HCT116 (cell line): ENCODE measurements around the gene PPP2R5C. TPM values are rescaled to one million over a fixed set of nuclear protein-coding genes. Genes with fewer than 3 reads are reported as not detected.

Experiments
- ATAC-seq: fragments of 200-7000 bp; cut with Tn5 transposase; 2 replicates; pipeline ENCODE4 v1.9.1; 2020; ENCODE audit warnings: mild to moderate bottlenecking, moderate library complexity
- BruUV-seq: library from RNA; stranded (reverse); fragments of 400-500 nt; replicated peaks from 2 replicates; lab custom pipeline; 2021; lab: Mats Ljungman, UMichigan
- CTCF ChIA-PET: fragments of 300-600 bp; sonication (Branson Sonifier 250); formaldehyde crosslinking; loops from one replicate; lab custom pipeline; 2021; ENCODE audit warnings: antibody characterized with exemption; lab: Charles Lee
- POLR2A ChIA-PET: fragments of 300-600, 350-600 bp; sonication (Branson Sonifier 250); formaldehyde crosslinking; loops from one replicate; lab custom pipeline; 2021; ENCODE audit warnings: antibody characterized with exemption; lab: Charles Lee
- RAD21 ChIA-PET, 2 experiments: fragments of 300-600 bp; sonication (Branson Sonifier 250); formaldehyde crosslinking; loops; one replicate each; lab custom pipeline; 2023; ENCODE audit warnings: low total read pairs in 2 of 2; ENCODE audit not compliant: uncharacterized antibody in 2 of 2, unreplicated experiment in 2 of 2, low non-redundant PET in 1 of 2; lab: Charles Lee
- DNase-seq: peaks from one replicate; pipeline ENCODE4 v3.0.0-alpha.2; 2010; ENCODE audit warnings: low read depth, low spot score
- H2AFZ ChIP-seq: fragments of 200-600 bp; shearing (Covaris generic), sonication (generic); 2 replicates; pipeline ENCODE4 v1.6.1; 2017; ENCODE audit warnings: low read depth, mixed run types, mixed read lengths, antibody characterized with exemption, low read length; ENCODE audit not compliant: poor library complexity, severe bottlenecking
- H3K27ac ChIP-seq: 2 replicates; pipeline ENCODE4 v1.5.1; 2012; ENCODE audit warnings: low read depth, low read length
- H3K27me3 ChIP-seq: fragments of 200-600 bp; sonication (generic); 2 replicates; pipeline ENCODE4 v1.6.1; 2016; ENCODE audit warnings: mixed run types, low read length, mixed read lengths; ENCODE audit not compliant: insufficient read depth
- H3K36me3 ChIP-seq, 2 experiments: fragments of 200-500 bp in 1 of 2; fragments of 200-600 bp in 1 of 2; sonication (Bioruptor generic) in 1 of 2; sonication (generic) in 1 of 2; 2 replicates each; pipeline versions ENCODE4 v1.5.1 to v1.6.1; 2014 to 2016; ENCODE audit warnings: low read length in 2 of 2, inconsistent platforms in 1 of 2, mixed read lengths in 1 of 2, mixed run types in 1 of 2; ENCODE audit not compliant: insufficient read depth in 2 of 2, control insufficient read depth in 1 of 2
- H3K4me1 ChIP-seq, 2 experiments: fragments of 200-600 bp in 1 of 2; sonication (generic) in 1 of 2; 2 replicates each; pipeline versions ENCODE4 v1.5.1 to v1.6.1; 2012 to 2017; ENCODE audit warnings: low read length in 2 of 2, inconsistent platforms in 1 of 2, mild to moderate bottlenecking in 1 of 2, mixed read lengths in 1 of 2, mixed run types in 1 of 2, moderate library complexity in 1 of 2; ENCODE audit not compliant: insufficient read depth in 2 of 2, control insufficient read depth in 1 of 2
- H3K4me2 ChIP-seq: fragments of 200-600 bp; sonication (generic); 2 replicates; pipeline ENCODE4 v1.6.1; 2017; ENCODE audit warnings: mixed run types, low read length, mixed read lengths
- H3K4me3 ChIP-seq, 2 experiments: fragments of 200-600 bp in 1 of 2; sonication (generic) in 1 of 2; replicated peaks in 1 of 2; 2 replicates each; pipeline ENCODE4 v1.5.1; 2011 to 2016; ENCODE audit warnings: low read length in 2 of 2, control low read depth in 1 of 2, low read depth in 1 of 2, mild to moderate bottlenecking in 1 of 2, mixed read lengths in 1 of 2, mixed run types in 1 of 2
- H3K79me2 ChIP-seq: fragments of 200-600 bp; sonication (generic); 2 replicates; pipeline ENCODE4 v1.6.1; 2017; ENCODE audit warnings: mild to moderate bottlenecking, mixed run types, low read length, moderate library complexity, mixed read lengths; ENCODE audit not compliant: insufficient read depth
- H3K9ac ChIP-seq: fragments of 200-600 bp; sonication (generic); 2 replicates; pipeline ENCODE4 v1.6.1; 2016; ENCODE audit warnings: low read length, mixed read lengths
- H3K9me2 ChIP-seq: fragments of 200-600 bp; sonication (generic), shearing (Covaris generic); 2 replicates; pipeline ENCODE4 v1.6.1; 2017; ENCODE audit warnings: mixed run types, mild to moderate bottlenecking, moderate library complexity; ENCODE audit not compliant: insufficient read depth
- H3K9me3 ChIP-seq, 2 experiments: fragments of 200-500 bp in 1 of 2; fragments of 200-600 bp in 1 of 2; sonication (Bioruptor generic) in 1 of 2; sonication (generic) in 1 of 2; 2 replicates each; pipeline ENCODE4 v1.6.1; 2014 to 2017; ENCODE audit warnings: low read length in 2 of 2, mixed read lengths in 2 of 2, inconsistent platforms in 1 of 2, low read depth in 1 of 2, mild to moderate bottlenecking in 1 of 2, mixed run types in 1 of 2, moderate library complexity in 1 of 2; ENCODE audit not compliant: control insufficient read depth in 1 of 2, insufficient read depth in 1 of 2
- H4K20me1 ChIP-seq: fragments of 200-600 bp; sonication (generic), shearing (Covaris generic); 2 replicates; pipeline ENCODE4 v1.6.1; 2017; ENCODE audit warnings: mixed run types, mild to moderate bottlenecking, moderate library complexity; ENCODE audit not compliant: insufficient read depth
- ELF1 ChIP-seq: IDR thresholded peaks from 2 replicates; pipeline ENCODE4 v1.6.1; 2012; ENCODE audit warnings: low read depth, borderline replicate concordance
- JUND ChIP-seq: IDR thresholded peaks from 2 replicates; pipeline ENCODE4 v1.6.1; 2012
- POLR2AphosphoS5 ChIP-seq: IDR thresholded peaks from 2 replicates; pipeline ENCODE4 v1.6.1; 2011; ENCODE audit warnings: mild to moderate bottlenecking, low read depth, low read length, moderate library complexity
- intact Hi-C: fragments of 100-400 bp; cut with micrococcal nuclease; formaldehyde crosslinking; loops from 2 replicates; pipeline ENCODE4 v1.10.0; 2022
- total RNA-seq: library from RNA; stranded (reverse); gene quantifications from one replicate; pipeline ENCODE4 v1.2.1, GENCODE V29; 2021; ENCODE audit not compliant: unreplicated experiment
- TF ChIP-seq, protein P1 (sequence below): IDR thresholded peaks from 2 replicates; pipeline ENCODE4 v1.6.1; 2012
- TF ChIP-seq, protein P2 (sequence below): IDR thresholded peaks from 2 replicates; pipeline ENCODE4 v1.6.1; 2011; ENCODE audit warnings: mild to moderate bottlenecking, low read length, moderate library complexity; ENCODE audit not compliant: insufficient replicate concordance; ENCODE audit errors: extremely low read depth

PPP2R5C gene
- total RNA-seq, 1 experiment from 2014 or later = 117 TPM

DNA sequence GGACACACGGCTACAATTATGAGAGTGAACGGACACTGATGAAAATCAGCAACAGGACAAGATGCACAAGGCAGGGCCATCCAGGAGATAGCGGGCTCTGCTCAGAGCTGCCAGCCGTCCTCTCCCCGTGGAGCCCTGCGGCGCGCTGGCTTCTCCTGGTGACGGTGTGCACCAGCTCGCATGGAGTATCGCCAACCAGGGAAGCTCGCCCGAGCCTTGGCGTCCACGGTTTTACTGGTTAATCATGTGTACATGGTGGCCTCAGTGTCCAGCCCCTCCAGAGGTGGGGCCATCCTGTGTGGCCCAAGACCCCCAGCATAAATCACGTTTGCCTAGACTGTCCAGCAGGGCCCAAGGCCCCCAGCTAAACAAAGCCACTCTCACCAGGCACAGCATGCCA, 171.7 kb downstream of the PPP2R5C start:
- Histone ChIP-seq H3K36me3 (no peaks in the 10 kb centered on the region), H3K4me3 (no peak overlapping the region), H3K9me2 (no peaks in the 10 kb centered on the region), H3K9me3 (no peaks in the 10 kb centered on the region), H3K4me2 (no peak overlapping the region), H3K9ac (no peak overlapping the region), H4K20me1 (no peaks in the 10 kb centered on the region), H2AFZ (no peak overlapping the region), H3K27me3 (0 out of 2 replicates have a peak, but pooled peaks cover 4% of the 10 kb centered on the region), H3K27ac (no peak overlapping the region), H3K79me2 (no peaks in the 10 kb centered on the region), H3K4me1 (no peaks in the 10 kb centered on the region)
- intact Hi-C loops = no loop called here
- ATAC-seq (no peak), DNase-seq (no peak)
- POLR2A ChIA-PET = interaction anchor here (0.7 kb wide), 1 partner anchor 15 kb away, joined by 3 read pairs; no protein-coding TSS in a partner anchor
- CTCF ChIA-PET = no interaction called here
- RAD21 ChIA-PET = interaction anchor here in 1 of 2 experiments (1.0 kb wide), 1 partner anchor 162 kb away, joined by 3 read pairs; no protein-coding TSS in a partner anchor
- TF ChIP-seq, protein P1, sequence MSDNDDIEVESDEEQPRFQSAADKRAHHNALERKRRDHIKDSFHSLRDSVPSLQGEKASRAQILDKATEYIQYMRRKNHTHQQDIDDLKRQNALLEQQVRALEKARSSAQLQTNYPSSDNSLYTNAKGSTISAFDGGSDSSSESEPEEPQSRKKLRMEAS = no peak
- BruUV-seq = no TSS peak

DNA sequence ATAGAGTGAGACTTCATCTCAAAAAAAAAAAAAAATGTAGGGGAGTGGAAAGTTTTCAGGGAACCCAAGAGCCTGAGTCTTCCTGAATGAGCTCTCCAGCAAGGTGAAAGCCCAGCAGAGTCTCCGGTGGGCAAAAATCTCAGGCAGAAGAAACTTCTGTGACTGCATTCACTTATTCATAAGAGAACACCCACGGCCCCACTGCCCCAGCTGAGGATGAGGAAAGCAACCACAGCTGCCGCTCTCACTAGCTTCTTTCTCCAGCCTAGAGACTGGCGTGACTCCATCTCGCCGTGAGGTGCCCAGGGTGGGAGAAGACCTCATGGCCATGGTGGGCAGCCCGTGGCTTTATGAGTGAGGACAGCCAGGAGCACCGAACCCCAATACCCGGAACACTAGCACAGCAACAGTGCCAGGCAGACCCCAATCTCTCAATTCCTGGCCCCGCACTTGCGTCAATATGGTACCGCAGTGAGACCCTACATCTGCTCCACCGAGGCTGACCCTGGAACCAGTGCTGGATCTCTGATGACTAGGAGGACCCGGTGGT, 173.2 kb downstream of the PPP2R5C start:
- Histone ChIP-seq H3K4me1 (no peaks in the 10 kb centered on the region), H3K27ac (no peak overlapping the region), H3K9ac (no peak overlapping the region), H3K9me3 (no peaks in the 10 kb centered on the region), H3K27me3 (0 out of 2 replicates have a peak, but pooled peaks cover 4% of the 10 kb centered on the region), H3K79me2 (no peaks in the 10 kb centered on the region), H3K36me3 (no peaks in the 10 kb centered on the region), H4K20me1 (no peaks in the 10 kb centered on the region), H3K9me2 (no peaks in the 10 kb centered on the region), H3K4me2 (no peak overlapping the region), H2AFZ (no peak overlapping the region), H3K4me3 (no peak overlapping the region)
- ATAC-seq = no peak
- intact Hi-C loops = no loop called here
- ChIA-PET POLR2A (no interaction called here), CTCF (no interaction called here), RAD21 (no interaction called here)
- no TSS peak for BruUV-seq
- no peak for TF ChIP-seq POLR2AphosphoS5
- no peak for TF ChIP-seq JUND
- no peak for TF ChIP-seq ELF1
- TF ChIP-seq, protein P2, sequence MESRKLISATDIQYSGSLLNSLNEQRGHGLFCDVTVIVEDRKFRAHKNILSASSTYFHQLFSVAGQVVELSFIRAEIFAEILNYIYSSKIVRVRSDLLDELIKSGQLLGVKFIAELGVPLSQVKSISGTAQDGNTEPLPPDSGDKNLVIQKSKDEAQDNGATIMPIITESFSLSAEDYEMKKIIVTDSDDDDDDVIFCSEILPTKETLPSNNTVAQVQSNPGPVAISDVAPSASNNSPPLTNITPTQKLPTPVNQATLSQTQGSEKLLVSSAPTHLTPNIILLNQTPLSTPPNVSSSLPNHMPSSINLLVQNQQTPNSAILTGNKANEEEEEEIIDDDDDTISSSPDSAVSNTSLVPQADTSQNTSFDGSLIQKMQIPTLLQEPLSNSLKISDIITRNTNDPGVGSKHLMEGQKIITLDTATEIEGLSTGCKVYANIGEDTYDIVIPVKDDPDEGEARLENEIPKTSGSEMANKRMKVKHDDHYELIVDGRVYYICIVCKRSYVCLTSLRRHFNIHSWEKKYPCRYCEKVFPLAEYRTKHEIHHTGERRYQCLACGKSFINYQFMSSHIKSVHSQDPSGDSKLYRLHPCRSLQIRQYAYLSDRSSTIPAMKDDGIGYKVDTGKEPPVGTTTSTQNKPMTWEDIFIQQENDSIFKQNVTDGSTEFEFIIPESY = no peak
- no peak for DNase-seq
